Pancreas (tissue), 10 donors: Measurements from ENCODE around the gene ZNF253. TPM values are rescaled to one million over a fixed set of nuclear protein-coding genes. Genes with fewer than 3 reads are reported as not detected.

ENCODE experiments used
- ATAC-seq, 4 donors: fragments of 200-7000 bp; cut with Tn5 transposase; one replicate each; pipeline versions ENCODE4 v1.8.0 to v1.9.1; 2020; ENCODE audit warnings: mild to moderate bottlenecking in 4 of 4, moderate library complexity in 4 of 4
- DNase-seq, 6 donors: peaks; one replicate each; pipeline ENCODE4 v3.0.0-alpha.2; 2020
- FAIRE-seq: peaks from 2 replicates; lab custom pipeline; 2012; peaks lifted over from hg19 to GRCh38; lab: Jason Lieb, UNC
- H3K27ac ChIP-seq, 4 donors: fragments of 200-600 bp; sonication (generic); 1 replicate in 3 of 4; 2 replicates in 1 of 4; pipeline versions ENCODE4 v1.5.0 to v1.8.0; 2020
- H3K27me3 ChIP-seq, 4 donors: fragments of 200-600 bp; one replicate each; pipeline ENCODE4 v1.8.0; 2021
- H3K36me3 ChIP-seq, 3 donors: fragments of 200-600 bp; sonication (generic) in 1 of 3; one replicate each; pipeline versions ENCODE4 v1.5.0 to v1.8.0; 2020 to 2021
- H3K4me1 ChIP-seq, 3 donors: fragments of 200-600 bp; one replicate each; pipeline ENCODE4 v1.8.0; 2021
- H3K4me3 ChIP-seq, 4 donors: fragments of 200-600 bp; sonication (generic) in 2 of 4; one replicate each; pipeline versions ENCODE4 v1.5.0 to v1.8.0; 2020 to 2021
- H3K9me3 ChIP-seq, 4 donors: fragments of 200-600 bp; one replicate each; pipeline ENCODE4 v1.8.0; 2021
- WGBS, 2 donors: extraction: QIAGEN DNeasy Blood & Tissue Kit; methylation state at CpG; one replicate each; pipeline ENCODE4 v1.1.7; 2013; 5-methylcytosine and 5-hydroxymethylcytosine counted together
- intact Hi-C, 3 donors: fragments of 100-400 bp; cut with DNase I; formaldehyde crosslinking; loops; one replicate each; pipeline versions ENCODE4 v1.11.1 to v1.14.2; 2022
- polyA plus RNA-seq, 2 donors: library from polyadenylated mRNA; stranded (reverse); fragments of 200-250 nt; gene quantifications; one replicate each; pipeline ENCODE4 v1.2.3, GENCODE V29; 2013
- total RNA-seq, 6 donors: library from RNA; stranded (reverse); fragmentation: NEBNext Ultra II Directional in 4 of 6; extraction: Animal tissue kit (Norgen Biotek cat#: 25700) in 4 of 6; gene quantifications; one replicate each; pipeline versions ENCODE4 v1.2.1 to v1.2.4, GENCODE V29; 2021 to 2023
- TF ChIP-seq, protein P1 (sequence below), 4 donors: fragments of 200-600 bp; sonication (generic) in 3 of 4; IDR thresholded peaks; one replicate each; pipeline versions ENCODE4 v1.5.0 to v1.8.0; 2021; ENCODE audit warnings: antibody characterized with exemption in 4 of 4
- donor health status: healthy with polysubstance abuse.
- donor health status: DM: no; HTN: no; CAD: no; lungs with moderate emphysema.
- donor health status: DM: no; HTN: no; CAD: no.
- donor health status: control.
- donor health status: control.
- donor health status: Bipolar disorder and iron deficiency.
- donor health status: DM: yes; HTN: yes; CAD: no.
- donor health status: DM: no; HTN: no; CAD: no.
- donor health status: DM: no; HTN: no; CAD: no.
- donor health status: DM: yes; HTN: yes; CAD: no.

The ZNF253 gene
- total and polyA plus RNA-seq, 8 donors: 2.3 to 12.7 (median 5.4) TPM

DNA sequence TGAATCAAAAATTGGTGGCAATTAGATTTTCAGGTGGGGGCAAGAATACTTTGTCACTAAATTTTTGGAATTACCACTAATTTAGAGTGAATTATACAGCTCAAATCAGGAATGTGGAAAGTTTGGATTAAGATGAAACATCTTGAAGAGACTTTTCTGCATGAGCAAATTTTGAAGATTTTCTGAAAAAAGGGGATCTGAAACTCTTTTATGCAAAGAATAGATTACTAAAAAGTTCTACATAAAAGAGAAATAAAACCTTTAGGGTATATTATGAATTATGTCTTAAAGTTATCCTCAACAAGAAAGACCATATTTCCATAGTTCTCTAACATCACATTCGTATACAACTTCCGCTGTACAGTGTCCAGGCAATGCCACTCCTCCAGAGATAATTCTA lies 71.7 kb downstream of the ZNF253 start:
- no peak for ATAC-seq
- TF ChIP-seq, protein P1, sequence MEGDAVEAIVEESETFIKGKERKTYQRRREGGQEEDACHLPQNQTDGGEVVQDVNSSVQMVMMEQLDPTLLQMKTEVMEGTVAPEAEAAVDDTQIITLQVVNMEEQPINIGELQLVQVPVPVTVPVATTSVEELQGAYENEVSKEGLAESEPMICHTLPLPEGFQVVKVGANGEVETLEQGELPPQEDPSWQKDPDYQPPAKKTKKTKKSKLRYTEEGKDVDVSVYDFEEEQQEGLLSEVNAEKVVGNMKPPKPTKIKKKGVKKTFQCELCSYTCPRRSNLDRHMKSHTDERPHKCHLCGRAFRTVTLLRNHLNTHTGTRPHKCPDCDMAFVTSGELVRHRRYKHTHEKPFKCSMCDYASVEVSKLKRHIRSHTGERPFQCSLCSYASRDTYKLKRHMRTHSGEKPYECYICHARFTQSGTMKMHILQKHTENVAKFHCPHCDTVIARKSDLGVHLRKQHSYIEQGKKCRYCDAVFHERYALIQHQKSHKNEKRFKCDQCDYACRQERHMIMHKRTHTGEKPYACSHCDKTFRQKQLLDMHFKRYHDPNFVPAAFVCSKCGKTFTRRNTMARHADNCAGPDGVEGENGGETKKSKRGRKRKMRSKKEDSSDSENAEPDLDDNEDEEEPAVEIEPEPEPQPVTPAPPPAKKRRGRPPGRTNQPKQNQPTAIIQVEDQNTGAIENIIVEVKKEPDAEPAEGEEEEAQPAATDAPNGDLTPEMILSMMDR (IDR thresholded peaks at IDR 0.05): no peak
- no peak for DNase-seq
- H3K4me1 ChIP-seq: no peaks in the 10 kb centered on the region
- peaks cover 0 to 4% (median 0%) of the 10 kb centered on the region in 4 donors for H3K9me3 ChIP-seq
- intact Hi-C loops: no loop called here
- H3K4me3 ChIP-seq: no peak overlapping the region
- WGBS, 2 donors: 92 to 96% methylated on average over 2 of the region's 2 CpGs
- H3K27me3 ChIP-seq: no peaks in the 10 kb centered on the region
- H3K27ac ChIP-seq: no peak overlapping the region
- no peaks in the 10 kb centered on the region for H3K36me3 ChIP-seq
- no peak for FAIRE-seq

DNA sequence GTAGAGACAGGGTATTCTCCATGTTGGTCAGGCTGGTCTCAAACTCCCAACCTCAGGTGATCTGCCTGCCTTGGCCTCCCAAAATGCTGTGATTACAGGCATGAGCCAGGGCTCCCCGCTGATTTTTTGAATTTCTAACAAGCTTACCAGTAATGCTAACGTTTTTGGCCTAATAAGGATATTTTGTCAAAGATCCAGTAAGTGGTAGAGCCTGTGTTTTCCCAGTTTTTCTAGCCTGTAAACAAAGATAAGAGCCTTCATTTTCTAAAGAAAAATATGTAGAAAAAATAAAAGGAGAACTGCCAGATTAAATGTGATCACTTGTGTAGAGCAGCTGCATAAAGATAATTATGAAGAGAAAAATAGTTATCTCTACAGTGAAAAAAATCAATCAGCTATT lies 72.8 kb downstream of the ZNF253 start:
- Histone ChIP-seq H3K4me3 (no peak overlapping the region), H3K27me3 (no peaks in the 10 kb centered on the region), H3K27ac (no peak overlapping the region), H3K36me3 (no peaks in the 10 kb centered on the region), H3K4me1 (no peaks in the 10 kb centered on the region), H3K9me3 (peaks cover 0 to 4% (median 0%) of the 10 kb centered on the region in 4 donors)
- DNase-seq (no peak), FAIRE-seq (no peak), ATAC-seq (no peak)
- 9 to 28% methylated on average over 2 of the region's 2 CpGs for WGBS, 2 donors
- TF ChIP-seq, protein P1 (IDR thresholded peaks at IDR 0.05): no peak
- intact Hi-C loops: no loop called here

DNA sequence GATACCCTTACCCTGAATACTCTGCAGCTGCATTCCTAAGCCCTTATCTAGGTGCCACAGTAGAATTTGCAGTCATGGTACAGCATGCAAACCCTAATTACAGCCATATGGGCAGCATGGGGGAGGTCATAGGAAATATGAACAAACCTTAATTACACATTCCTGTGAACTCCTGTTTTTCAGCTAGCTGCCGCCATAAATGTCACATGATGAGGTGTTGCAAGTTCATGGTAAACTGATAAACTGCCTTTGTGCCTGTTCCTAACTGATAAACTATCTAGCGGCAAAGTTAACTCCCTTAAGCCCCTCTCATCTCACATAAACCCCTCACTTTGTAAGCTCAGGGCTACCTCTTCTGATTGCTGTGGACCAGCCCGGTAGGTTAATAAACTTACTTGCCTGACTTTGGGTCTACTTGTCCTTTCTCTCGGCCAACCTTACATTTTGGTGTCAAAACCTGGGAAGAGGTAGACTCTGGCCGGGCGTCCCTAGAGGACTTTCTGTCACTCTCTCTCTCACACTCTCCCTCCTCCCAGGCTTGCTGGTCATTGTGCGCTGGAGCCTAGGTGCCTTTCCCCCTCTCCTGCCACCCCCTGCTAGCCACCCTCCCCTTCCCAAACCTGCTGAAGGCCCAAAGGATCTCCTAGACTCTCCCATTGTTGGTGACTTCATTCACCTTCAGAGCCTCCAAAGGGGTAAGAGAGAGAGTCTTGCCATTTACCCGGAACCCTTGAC lies 78.3 kb downstream of the ZNF253 start:
- no peaks in the 10 kb centered on the region for H3K27me3 ChIP-seq
- ATAC-seq: no peak
- H3K4me3 ChIP-seq: no peak overlapping the region
- intact Hi-C loops: loop anchor here in 1 of 3 donors (10.0 kb wide), 1 partner anchor 399 kb away; no protein-coding TSS in a partner anchor
- no peak overlapping the region for H3K27ac ChIP-seq
- TF ChIP-seq, protein P1 (IDR thresholded peaks at IDR 0.05): no peak
- no peaks in the 10 kb centered on the region for H3K9me3 ChIP-seq
- DNase-seq: no peak
- no peak for FAIRE-seq
- no peaks in the 10 kb centered on the region for H3K36me3 ChIP-seq
- 75 to 80% methylated on average over 8 of the region's 8 CpGs for WGBS, 2 donors
- no peaks in the 10 kb centered on the region for H3K4me1 ChIP-seq

Other genes with a start within 250 kb of the ZNF253 start
- under 1 TPM; 0.18 to 0.53 (median 0.43) TPM for gene PBX4, start 247.2 kb upstream of the ZNF253 start, total RNA-seq
- gene PBX4, start 247.2 kb upstream of the ZNF253 start, polyA plus RNA-seq: 1 to 10 TPM; 3.9 to 4.0 TPM
- gene LPAR2, start 237.7 kb upstream of the ZNF253 start, total RNA-seq: 10 to 100 TPM in 4 of 6 donors, 1 to 10 TPM in 2; 9.6 to 16.1 (median 10.7) TPM
- 10 to 100 TPM; 24.2 to 28.6 TPM for gene LPAR2, start 237.7 kb upstream of the ZNF253 start, polyA plus RNA-seq
- 10 to 100 TPM in 1 of 6 donors, 1 to 10 TPM in 5; 5.4 to 16.4 (median 6.6) TPM for gene GMIP, start 222.2 kb upstream of the ZNF253 start, total RNA-seq
- gene GMIP, start 222.2 kb upstream of the ZNF253 start, polyA plus RNA-seq: 10 to 100 TPM in 1 of 2 donors, 1 to 10 TPM in 1; 3.5 to 10.5 TPM
- gene ATP13A1, start 202.2 kb upstream of the ZNF253 start, total RNA-seq: 10 to 100 TPM; 24.9 to 46.2 (median 33.6) TPM
- 10 to 100 TPM; 63.8 to 77.3 TPM for gene ATP13A1, start 202.2 kb upstream of the ZNF253 start, polyA plus RNA-seq
- 1 to 10 TPM; 3.3 to 7.1 (median 4.3) TPM for gene ZNF101, start 197.0 kb upstream of the ZNF253 start, total RNA-seq
- gene ZNF101, start 197.0 kb upstream of the ZNF253 start, polyA plus RNA-seq: 1 to 10 TPM; 5.2 to 5.4 TPM
- 1 to 10 TPM; 2.1 to 4.5 (median 3.1) TPM for gene ZNF14, start 132.8 kb upstream of the ZNF253 start, total RNA-seq
- 1 to 10 TPM; 2.0 to 3.2 TPM for gene ZNF14, start 132.8 kb upstream of the ZNF253 start, polyA plus RNA-seq
- gene ZNF506, start 44.1 kb upstream of the ZNF253 start, total RNA-seq: 10 to 100 TPM; 10.5 to 17.2 (median 11.5) TPM
- gene ZNF506, start 44.1 kb upstream of the ZNF253 start, polyA plus RNA-seq: 1 to 10 TPM; 6.1 to 6.5 TPM
- 1 to 10 TPM; 1.8 to 3.4 (median 2.9) TPM for gene ZNF93, start 35.1 kb downstream of the ZNF253 start, total RNA-seq
- gene ZNF93, start 35.1 kb downstream of the ZNF253 start, polyA plus RNA-seq: 1 to 10 TPM; 1.9 to 2.7 TPM
- gene ZNF682, start 173.6 kb downstream of the ZNF253 start, total RNA-seq: 1 to 10 TPM; 1.3 to 3.2 (median 2.8) TPM
- gene ZNF682, start 173.6 kb downstream of the ZNF253 start, polyA plus RNA-seq: 1 to 10 TPM; 6.3 to 7.3 TPM
- gene ZNF90, start 212.1 kb downstream of the ZNF253 start, total RNA-seq: 1 to 10 TPM; 1.1 to 4.1 (median 2.7) TPM
- gene ZNF90, start 212.1 kb downstream of the ZNF253 start, polyA plus RNA-seq: 1 to 10 TPM; 2.5 to 3.4 TPM